GM19468 (cell line): ENCODE data around the gene TMEM132D.
"Not testable (repeated sequence)": the region's sequence is repeated elsewhere in the genome, so short reads cannot be mapped to it uniquely, and the experiment has no call there.

Source experiments
- ATAC-seq: cut with Tn5 transposase; IDR thresholded peaks from one replicate; pipeline ENCODE4 v1.9.1; 2021; ENCODE audit warnings: mild to moderate bottlenecking, moderate library complexity, moderate number of reproducible peaks; ENCODE audit not compliant: unreplicated experiment; ENCODE audit errors: extremely low read depth

Gene TMEM132D

DNA sequence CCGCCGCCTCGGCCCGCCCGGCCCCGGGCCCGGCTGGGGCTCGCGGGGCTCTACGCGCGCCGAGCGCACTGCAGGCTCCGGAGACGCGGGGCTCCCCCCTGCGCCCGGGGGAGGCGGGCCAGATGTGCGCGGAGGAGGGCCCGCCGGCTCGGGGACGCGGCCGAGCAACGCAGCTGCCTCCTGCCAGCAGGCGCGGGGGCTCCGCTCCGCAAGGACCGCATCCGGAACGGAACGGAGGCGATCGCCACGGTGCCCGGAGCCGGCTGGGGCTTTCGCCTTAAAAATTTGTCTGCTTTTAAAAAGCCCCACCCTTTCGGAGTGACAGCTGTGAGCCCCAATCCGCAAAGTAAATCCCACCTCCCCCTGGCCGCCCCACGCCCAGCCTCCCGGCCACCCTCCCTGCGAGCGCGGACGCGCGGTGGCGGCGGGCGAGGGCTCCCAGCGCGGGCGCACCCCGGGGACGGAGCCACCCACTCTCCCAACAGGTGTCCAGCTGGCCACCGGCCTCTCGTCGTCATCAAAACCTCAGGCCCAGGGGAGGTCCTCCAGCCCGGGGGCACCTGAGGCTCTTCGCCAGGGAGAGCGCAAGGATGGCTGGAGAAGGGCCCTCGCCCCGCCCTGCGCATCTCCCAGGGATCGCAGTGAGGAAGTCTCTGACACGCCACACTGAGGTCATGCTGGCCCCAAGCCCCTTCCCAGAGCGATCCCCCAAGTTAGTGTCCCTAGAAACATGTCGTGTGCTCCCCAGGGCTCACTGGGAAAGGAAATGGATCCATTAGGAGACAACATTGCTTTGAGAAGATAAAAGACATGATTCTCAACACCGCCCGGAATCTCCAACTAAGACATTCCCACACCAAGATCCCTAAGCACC, at the start of gene TMEM132D:
Gene TMEM132D, minus strand, starts transcription at position 70 of the 874 bp plus-strand sequence.
- ATAC-seq = no peak

GRCh38 chr12:129949651-129950050, 45.8 kb upstream of the TMEM132D start:
- no peak for ATAC-seq

GRCh38 chr12:129941618-129942017, 37.8 kb upstream of the TMEM132D start:
- no peak for ATAC-seq

DNA sequence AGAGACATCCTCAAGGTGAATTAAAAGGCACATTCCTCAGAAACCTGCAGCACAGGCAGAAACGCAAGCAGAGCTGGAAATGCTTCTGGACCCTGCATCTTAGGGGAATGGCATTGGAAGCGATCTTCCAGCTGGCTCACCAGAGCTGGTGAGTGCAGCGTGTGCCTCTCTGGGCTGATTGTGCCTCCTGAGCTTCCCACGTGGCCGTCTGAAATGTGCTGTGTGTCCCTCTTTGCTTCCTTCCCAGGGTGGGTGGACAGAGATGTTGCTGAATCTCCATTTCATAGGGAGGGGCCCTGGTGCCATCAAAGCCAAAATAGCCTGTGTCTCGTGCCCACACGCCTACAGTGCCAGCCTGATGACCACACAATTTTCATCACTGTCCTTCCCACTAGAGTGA, 34.3 kb upstream of the TMEM132D start:
- ATAC-seq = no peak

GRCh38 chr12:129937426-129937825, 33.6 kb upstream of the TMEM132D start:
- no peak for ATAC-seq

DNA sequence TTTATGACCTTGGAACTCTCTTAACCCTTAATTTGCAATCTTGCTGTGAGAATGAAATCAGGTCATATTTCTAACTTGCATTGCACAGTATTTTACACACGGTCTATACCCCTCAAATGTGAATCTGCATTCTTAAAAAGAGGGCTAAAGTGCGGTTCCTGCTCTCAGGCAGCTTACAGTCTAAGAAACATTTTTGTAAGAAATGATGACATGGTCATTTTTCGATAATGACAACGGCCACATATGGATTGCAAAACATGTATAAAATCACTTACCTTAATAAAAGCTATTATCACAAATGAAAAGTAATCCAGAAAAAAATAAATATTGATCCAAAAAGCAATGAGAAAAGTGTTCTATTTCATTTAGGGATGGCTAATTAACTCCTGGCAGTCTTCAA, 24.8 kb upstream of the TMEM132D start:
- ATAC-seq = no peak

- no peak for ATAC-seq
Observed at GRCh38 chr12:129927316-129927900, 23.6 kb upstream of the TMEM132D start.

GRCh38 chr12:129911428-129912049, 7.7 kb upstream of the TMEM132D start:
- ATAC-seq = no peak

GRCh38 chr12:129909051-129910020, 5.5 kb upstream of the TMEM132D start:
- ATAC-seq = no peak

DNA sequence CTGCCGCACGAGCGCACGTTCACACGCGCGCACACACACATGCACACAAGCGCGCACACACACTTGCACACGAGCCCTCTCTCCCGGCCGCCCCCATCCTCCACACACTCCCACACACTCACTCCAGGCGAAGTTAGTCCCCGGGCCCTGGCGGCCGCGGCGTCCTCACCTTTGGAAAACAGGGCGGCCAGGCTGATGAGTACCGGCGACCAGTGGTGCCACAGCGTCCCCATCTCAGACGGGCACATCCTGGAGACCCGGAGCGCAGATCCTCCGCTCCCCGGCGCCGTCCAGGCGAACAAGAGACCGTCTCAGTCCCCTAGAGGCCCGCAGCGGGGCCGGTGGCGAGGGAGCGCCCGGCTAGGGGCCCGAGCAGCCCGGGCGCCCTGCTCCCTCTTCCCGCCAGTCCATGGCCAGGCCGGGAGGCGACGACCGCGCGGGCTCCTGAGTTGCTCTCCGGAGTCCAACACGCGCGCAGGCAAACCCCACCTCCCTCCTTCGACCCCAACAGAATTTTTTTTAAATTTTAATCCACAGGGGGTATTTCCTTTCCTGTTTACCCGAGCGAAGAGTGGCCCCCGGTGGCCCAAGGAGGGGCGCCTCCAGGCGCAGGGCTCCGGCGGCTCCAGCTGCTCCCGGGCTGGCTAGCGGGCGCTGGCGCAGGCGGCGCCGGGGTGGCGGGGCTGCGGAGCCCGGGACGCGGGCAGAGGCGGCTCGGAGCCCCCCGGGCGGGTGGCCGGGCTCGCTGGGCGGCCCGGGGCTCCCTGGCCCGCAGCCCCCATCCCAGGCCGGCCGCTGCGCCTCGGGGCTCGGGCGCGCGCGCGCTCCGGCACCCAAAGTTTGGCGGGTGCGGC, 506 bp downstream of the TMEM132D start:
- ATAC-seq = no peak

DNA sequence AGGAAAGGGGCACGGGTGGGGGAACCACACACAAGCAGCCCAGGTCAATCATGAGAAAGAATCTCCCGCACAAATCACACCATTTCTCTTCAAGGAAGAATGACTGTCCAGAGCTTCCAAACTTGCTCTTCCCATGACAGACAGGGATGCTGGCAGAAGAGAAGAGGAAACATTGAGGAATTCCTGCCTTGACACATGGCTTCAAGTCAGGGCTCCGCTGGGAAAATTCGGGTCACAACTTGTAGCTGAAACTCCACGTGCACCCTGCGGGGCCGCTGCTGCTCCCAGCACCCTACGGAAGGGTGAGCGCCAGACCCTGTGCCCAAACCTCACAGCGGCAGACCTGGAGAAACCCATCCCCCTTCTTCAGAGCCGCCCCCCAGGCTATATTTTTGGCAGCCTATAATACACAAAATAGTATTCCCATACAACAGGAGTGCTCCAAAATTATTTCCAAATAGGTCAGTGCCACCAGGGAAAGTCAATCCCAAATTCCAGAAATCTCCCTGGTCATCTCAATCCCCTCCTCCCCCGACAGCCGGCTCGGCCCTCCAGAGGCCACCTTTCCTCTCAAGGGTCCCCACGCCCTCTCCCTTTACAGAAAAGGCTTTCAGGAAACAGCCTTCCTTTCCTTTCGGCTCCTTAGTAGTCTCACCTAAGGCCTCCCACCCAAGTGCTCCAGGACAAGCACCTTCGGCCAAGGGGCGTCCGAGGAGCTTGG, 1.3 kb downstream of the TMEM132D start:
- ATAC-seq = no peak

DNA sequence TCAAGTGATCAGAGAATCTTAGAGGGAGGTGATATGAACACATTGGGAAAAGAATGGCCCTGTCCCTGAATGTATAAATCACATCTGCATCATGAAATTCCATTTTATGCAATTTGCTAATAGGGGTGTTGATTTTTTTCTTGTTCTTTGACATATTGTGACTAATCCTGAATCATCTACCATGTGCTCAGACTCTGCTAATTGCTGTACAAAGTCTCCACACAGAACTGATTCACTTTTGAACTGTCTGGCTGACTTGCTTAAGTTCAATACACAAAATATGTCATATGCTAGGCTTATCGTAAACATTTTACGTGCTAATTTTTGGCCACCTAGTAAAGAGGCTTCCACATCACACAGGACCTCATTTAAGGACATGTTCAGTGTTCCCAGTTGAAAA, 2.6 kb downstream of the TMEM132D start:
- ATAC-seq = no peak

DNA sequence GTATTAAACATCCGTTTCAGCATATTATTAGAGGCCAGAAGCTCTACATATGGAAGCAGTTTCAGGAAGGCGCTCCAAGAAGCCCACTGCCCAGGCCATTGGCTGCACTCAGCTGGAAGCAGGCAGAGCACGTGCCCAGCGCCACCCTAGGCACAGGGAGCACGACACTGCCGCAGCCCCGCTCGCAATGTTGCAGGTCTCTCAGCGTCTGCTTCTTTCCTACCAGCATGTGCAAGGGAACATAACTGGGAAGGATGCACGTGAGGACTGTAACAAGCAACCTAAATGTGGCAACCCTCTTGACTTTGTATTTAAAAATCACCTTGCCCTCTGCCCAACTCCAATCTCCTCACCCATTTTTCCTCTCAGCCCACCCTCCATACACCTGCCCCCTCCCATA, 3.5 kb downstream of the TMEM132D start:
- ATAC-seq = no peak

- not testable (repeated sequence) for ATAC-seq
Observed at GRCh38 chr12:129899045-129899444, 4.8 kb downstream of the TMEM132D start.

DNA sequence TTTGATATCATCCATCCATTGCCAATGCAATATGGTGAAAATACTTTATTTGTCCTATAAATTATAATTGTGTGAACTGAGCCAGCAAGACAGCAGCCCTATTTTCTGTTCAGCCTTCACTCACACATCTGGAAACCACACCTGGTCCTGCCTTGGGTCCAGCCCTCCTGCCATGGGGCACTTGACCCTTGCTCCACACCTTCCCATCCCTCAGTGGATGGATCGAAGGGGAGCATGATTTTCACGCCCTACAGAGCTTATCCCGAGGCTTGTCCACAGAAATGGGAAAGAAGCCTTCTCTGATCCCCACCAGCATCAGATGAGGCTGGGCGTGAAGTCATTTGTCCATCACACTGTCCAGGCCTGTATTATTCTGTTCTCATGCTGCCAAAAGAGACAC, 10.1 kb downstream of the TMEM132D start:
- no peak for ATAC-seq

DNA sequence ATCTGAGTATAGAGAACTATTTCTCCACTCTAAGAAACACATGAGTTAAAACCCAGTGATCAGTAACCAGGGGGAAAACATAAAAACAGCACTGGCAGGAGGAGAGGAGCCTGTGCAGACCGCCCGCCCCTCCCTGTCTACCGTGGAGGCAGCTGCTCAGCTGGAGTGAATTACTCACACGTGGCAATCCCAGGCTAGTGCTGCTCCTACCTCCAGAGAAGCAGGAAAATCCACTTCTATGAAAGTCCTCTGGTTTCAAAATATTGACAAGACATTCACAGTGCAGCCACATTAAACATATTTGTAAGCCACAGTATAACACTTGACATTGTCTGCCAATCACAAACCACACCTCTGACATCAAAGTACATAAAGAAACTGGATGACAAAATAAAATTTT, 16.7 kb downstream of the TMEM132D start:
- ATAC-seq = no peak

GRCh38 chr12:129886541-129886940, 17.3 kb downstream of the TMEM132D start:
- ATAC-seq = no peak

GRCh38 chr12:129885287-129885686, 18.5 kb downstream of the TMEM132D start:
- ATAC-seq = no peak

- ATAC-seq = no peak
Observed at GRCh38 chr12:129877411-129877810, 26.4 kb downstream of the TMEM132D start.
